ENCODE measurements around the gene NUCB1. TPM values are rescaled to one million over a fixed set of nuclear protein-coding genes. Genes with fewer than 3 reads are reported as not detected.

The NUCB1 gene
- total and polyA plus RNA-seq, 4 donors: 186 to 775 (median 238) TPM

GRCh38 chr19:48963371-48964204, 63.5 kb downstream of the NUCB1 start:
- H3K9ac ChIP-seq (ENCODE audit: low read depth in 1 of 2, low read length in 2 of 2): peak overlapping the region; percentile 92
- 4% methylated on average over 28 of the region's 28 CpGs for WGBS
- no peaks in the 10 kb centered on the region for H3K9me3 ChIP-seq (ENCODE audit: control insufficient read depth in 4 of 4, low read length in 3 of 4)
- peaks cover 0 to 5% (median 1%) of the 10 kb centered on the region in 4 donors for H3K36me3 ChIP-seq (ENCODE audit: control insufficient read depth in 4 of 4, insufficient read depth in 3 of 4, low read depth in 1 of 4, low read length in 3 of 4)
- DNase-seq (ENCODE audit: low spot score): peak; percentile 92
- H3K4me1 ChIP-seq (ENCODE audit: control insufficient read depth in 4 of 4, insufficient read depth in 4 of 4, low read length in 3 of 4): peaks cover 7 to 32% (median 20%) of the 10 kb centered on the region in 4 donors
- peak overlapping the region; percentile 90 to 96 for H3K27ac ChIP-seq (ENCODE audit: low read depth in 1 of 2, low read length in 2 of 2)
- H3K4me3 ChIP-seq (ENCODE audit: low read depth in 1 of 3, low read length in 3 of 3): peak overlapping the region; percentile 53 to 69 (median 64)
- no peak for TF ChIP-seq ATF3 (IDR thresholded peaks at IDR 0.05)
- TF ChIP-seq, protein P1, sequence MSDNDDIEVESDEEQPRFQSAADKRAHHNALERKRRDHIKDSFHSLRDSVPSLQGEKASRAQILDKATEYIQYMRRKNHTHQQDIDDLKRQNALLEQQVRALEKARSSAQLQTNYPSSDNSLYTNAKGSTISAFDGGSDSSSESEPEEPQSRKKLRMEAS (IDR thresholded peaks at IDR 0.05): peak; percentile 12
- peak; percentile 60 for TF ChIP-seq HNF4A (conservative IDR thresholded peaks at IDR 0.05)
- TF ChIP-seq CTCF (IDR thresholded peaks at IDR 0.05; ENCODE audit: low read depth, low read length, missing input control): no peak
- no peak for TF ChIP-seq GABPA (IDR thresholded peaks at IDR 0.05 in 1 of 2, conservative IDR thresholded peaks at IDR 0.05 in 1 of 2)
- peak; percentile 81 for TF ChIP-seq YY1 (IDR thresholded peaks at IDR 0.05)
- TF ChIP-seq FOXA1 (IDR thresholded peaks at IDR 0.05): no peak
- peak; percentile 77 to 81 for TF ChIP-seq JUND (IDR thresholded peaks at IDR 0.05)
- peak; percentile 69 for TF ChIP-seq SP1 (IDR thresholded peaks at IDR 0.05)
- peak; percentile 21 for TF ChIP-seq NR2F2 (IDR thresholded peaks at IDR 0.05)
- TF ChIP-seq REST (IDR thresholded peaks at IDR 0.05): peak; percentile 88
- TF ChIP-seq EGR1 (IDR thresholded peaks at IDR 0.05; ENCODE audit: low read depth in 2 of 2): peak in 1 of 2 donors; percentile 4
- peak; percentile 4 for TF ChIP-seq FOXA2 (IDR thresholded peaks at IDR 0.05)
- peak; percentile 49 for TF ChIP-seq HNF4G (IDR thresholded peaks at IDR 0.05)
- TF ChIP-seq RAD21 (IDR thresholded peaks at IDR 0.05): peak in 1 of 2 donors; percentile 19
- TF ChIP-seq RXRA (IDR thresholded peaks at IDR 0.05): peak; percentile 4 to 43
- TF ChIP-seq, protein P2, sequence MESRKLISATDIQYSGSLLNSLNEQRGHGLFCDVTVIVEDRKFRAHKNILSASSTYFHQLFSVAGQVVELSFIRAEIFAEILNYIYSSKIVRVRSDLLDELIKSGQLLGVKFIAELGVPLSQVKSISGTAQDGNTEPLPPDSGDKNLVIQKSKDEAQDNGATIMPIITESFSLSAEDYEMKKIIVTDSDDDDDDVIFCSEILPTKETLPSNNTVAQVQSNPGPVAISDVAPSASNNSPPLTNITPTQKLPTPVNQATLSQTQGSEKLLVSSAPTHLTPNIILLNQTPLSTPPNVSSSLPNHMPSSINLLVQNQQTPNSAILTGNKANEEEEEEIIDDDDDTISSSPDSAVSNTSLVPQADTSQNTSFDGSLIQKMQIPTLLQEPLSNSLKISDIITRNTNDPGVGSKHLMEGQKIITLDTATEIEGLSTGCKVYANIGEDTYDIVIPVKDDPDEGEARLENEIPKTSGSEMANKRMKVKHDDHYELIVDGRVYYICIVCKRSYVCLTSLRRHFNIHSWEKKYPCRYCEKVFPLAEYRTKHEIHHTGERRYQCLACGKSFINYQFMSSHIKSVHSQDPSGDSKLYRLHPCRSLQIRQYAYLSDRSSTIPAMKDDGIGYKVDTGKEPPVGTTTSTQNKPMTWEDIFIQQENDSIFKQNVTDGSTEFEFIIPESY (IDR thresholded peaks at IDR 0.05): no peak
- peak; percentile 78 for TF ChIP-seq TAF1 (conservative IDR thresholded peaks at IDR 0.05)
- no peaks in the 10 kb centered on the region for H3K27me3 ChIP-seq (ENCODE audit: control insufficient read depth in 4 of 4, insufficient read depth in 4 of 4, low read length in 3 of 4)
